GM10847 (cell line): ENCODE measurements around the gene CST9.

Source experiments
- POLR2A ChIP-seq: IDR thresholded peaks from 2 replicates; pipeline ENCODE4 v1.6.1; 2011; ENCODE audit not compliant: insufficient read length; ENCODE audit errors: extremely low read depth

The CST9 gene

DNA sequence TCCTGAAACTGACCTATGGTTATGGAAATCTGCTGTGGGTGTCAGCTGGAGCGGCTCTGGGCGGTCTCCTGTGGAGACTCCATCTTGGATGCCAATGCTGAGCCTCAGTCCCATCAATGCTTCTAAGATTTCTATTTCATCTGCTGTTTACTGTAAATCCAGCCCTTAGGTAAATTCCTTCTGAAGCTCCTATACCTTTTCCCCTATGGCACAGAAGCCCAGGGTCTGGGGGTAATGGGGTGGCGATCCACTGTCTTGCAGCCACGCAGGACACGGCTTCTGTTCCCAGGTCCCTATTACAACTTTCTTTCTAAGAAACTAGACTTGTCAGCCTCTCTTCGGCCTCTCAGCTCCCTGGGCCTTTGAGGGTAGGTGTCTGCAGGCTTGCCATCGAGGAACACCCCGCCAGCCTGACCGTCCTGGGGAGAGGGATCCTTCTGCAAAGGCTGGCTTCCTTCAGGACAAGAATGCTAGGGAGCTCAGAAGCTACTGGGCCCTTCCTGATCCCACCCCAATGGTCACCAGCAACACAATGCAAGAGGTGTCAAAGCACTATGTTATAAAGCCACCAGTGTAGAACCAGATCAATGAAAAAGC lies 25.6 kb upstream of the CST9 start:
- no peak for TF ChIP-seq POLR2A

- TF ChIP-seq POLR2A: no peak
Observed at GRCh38 chr20:23630392-23630849, 24.7 kb upstream of the CST9 start.

GRCh38 chr20:23629542-23630391 lies 24.1 kb upstream of the CST9 start:
- no peak for TF ChIP-seq POLR2A

- TF ChIP-seq POLR2A: no peak
Observed at GRCh38 chr20:23629017-23629541, 23.4 kb upstream of the CST9 start.

DNA sequence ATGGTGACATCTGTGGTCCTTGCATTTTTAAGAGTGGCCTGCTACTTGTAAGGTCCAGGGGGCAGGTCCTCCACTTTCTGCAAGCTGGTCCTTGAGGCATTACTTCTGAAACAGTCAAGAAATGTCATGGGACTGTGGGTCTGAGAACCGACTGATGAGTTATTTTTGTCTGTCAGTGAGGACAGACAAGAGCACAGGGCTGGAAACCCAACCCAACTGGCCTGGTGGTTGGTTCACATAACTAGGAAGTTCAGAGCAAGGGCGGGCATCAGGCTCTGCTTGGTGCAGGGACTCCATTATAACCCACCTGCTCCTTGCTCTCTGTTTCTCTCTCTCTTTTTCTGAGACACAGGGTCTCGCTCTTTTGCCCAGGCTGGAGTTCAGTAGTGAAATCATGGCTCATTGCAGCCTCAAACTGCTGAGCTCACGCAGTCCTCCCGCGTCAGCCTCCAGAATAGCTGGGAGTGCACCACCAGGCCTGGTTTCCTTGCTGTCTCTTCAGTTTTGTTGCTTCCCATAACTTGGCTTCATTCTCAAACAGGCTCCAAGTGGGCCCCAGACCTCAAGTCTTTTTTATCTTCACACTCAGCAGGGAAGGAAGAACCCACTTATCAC lies 22.8 kb upstream of the CST9 start:
- TF ChIP-seq POLR2A: no peak

DNA sequence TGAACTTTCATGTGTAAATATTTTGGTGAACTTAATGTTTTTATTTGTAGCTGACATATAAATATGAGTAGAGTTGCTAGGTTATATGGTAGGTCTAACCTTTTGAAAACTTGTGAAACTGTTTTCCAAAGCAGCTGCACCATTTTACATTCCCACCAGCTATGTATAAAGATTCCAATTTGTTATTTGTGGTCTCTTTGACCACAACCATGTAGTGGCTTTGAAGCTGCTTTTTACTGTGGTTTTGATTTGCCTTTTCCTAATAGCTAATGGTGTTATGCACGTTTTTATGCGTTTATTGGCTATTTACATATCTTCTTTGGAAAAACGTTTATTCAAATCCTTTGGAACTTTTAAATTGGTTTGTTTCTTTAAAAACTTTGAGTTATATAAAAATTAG lies 21.8 kb upstream of the CST9 start:
- no peak for TF ChIP-seq POLR2A

- TF ChIP-seq POLR2A: no peak
Observed at GRCh38 chr20:23626040-23626620, 20.4 kb upstream of the CST9 start.

GRCh38 chr20:23625236-23625964 lies 19.7 kb upstream of the CST9 start:
- TF ChIP-seq POLR2A: no peak

DNA sequence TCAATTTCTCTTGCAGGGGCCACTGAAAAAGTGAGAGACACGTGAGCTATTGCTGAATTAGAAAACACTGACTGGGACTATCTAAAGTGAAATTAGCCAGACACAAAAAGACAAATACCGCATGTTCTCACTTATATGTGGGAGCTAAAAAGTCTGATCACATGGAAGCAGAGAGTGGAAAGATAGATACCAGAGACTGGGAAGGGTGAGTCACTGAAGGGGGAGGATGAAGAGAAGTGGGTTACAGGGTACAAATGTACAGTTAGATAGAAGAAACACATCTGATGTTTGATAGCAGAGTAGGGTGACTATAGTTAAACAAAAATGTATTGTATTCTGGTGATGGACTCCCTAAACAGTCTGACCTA lies 18.6 kb upstream of the CST9 start:
- no peak for TF ChIP-seq POLR2A

- no peak for TF ChIP-seq POLR2A
Observed at GRCh38 chr20:23623666-23624323, 18.1 kb upstream of the CST9 start.

GRCh38 chr20:23622839-23623343 lies 17.2 kb upstream of the CST9 start:
- no peak for TF ChIP-seq POLR2A

DNA sequence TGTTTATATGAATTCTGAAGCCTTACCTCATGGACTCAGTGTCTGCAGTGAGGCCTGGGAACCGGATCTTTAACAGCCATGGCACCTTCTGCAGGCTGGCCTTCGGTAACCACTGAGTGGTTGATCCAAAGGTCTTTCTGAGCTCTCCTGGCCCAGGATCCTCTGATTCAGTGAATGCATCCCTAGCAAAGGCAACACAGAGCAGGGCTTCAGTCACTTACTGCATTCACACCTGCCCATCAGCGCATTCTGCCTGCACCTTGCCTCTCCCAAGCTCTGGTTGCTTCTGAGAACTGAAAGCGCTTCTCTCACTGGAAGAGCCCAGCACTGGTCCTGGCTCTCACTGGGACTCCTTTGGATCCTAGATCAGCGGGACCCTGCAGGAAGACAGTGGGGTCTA lies 8.4 kb upstream of the CST9 start:
- no peak for TF ChIP-seq POLR2A

GRCh38 chr20:23613676-23614075 lies 8.0 kb upstream of the CST9 start:
- no peak for TF ChIP-seq POLR2A

DNA sequence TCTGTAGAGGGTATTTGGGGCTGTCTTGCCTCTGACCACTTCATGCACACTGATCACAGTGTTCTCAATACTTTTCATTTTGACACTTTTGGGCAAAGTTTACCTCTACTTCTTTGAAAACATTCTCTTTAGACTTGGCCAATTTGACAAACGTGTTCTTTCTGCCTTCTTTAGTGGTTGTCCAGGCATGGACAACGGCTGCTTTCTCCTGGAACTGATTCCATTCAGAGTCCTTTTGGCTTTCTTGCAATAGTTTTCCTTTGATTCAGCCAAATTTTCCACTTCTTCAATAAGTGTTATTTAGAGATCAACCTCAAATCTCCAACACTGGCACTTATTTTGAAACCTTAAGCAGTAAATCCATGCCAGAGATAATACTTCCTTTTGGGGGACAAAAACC lies 6.7 kb upstream of the CST9 start:
- no peak for TF ChIP-seq POLR2A
